Body of pancreas (tissue), 4 donors: ENCODE results near the gene TRIM37.

ENCODE experiments used
- CTCF ChIP-seq, 7 experiments: fragments of 450-650 bp in 4 of 7; fragments of 200-600 bp in 3 of 7; sonication (generic) in 3 of 7; IDR thresholded peaks; one replicate each; pipeline ENCODE4 v1.5.1; 2016 to 2019; ENCODE audit warnings: antibody characterized with exemption in 7 of 7
- POLR2A ChIP-seq, 3 donors: fragments of 450-650 bp; IDR thresholded peaks; one replicate each; pipeline ENCODE4 v1.6.1; 2016; ENCODE audit warnings: antibody characterized with exemption in 3 of 3, mild to moderate bottlenecking in 2 of 3

DNA sequence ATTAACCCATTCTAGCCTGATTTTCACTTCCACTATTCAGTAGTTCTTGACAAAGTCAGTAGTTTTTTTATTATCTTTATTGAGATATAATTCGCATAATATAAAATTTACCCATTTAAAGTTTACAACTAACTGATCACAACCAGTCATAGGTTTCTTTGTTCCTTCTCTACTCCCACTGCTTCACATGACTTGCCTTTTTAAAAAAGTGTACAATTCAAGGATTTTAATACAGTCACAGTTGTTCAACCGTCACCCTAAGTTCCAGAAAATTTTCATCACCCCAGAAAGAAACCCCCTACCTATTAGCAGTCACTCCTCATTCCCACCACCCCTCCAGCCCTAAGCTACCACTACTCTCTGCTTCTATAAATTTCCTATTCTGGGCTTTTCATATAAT is 162.5 kb downstream of the TRIM37 start:
- TF ChIP-seq CTCF (IDR thresholded peaks at IDR 0.05) (no peak), POLR2A (IDR thresholded peaks at IDR 0.05) (no peak)
